A549 (cell line): Measurements from ENCODE around the gene MYO18A.

Experiments used
- POLR2A ChIP-seq: IDR thresholded peaks from 2 replicates; pipeline ENCODE4 v1.6.1; 2012; ENCODE audit warnings: mild to moderate bottlenecking, low read length
- RAD21 ChIP-seq, 2 experiments: fragments of >200 bp in 1 of 2; sonication (Bioruptor Twin) in 1 of 2; formaldehyde crosslinking in 1 of 2; IDR thresholded peaks in 1 of 2; conservative IDR thresholded peaks in 1 of 2; 2 replicates in 1 of 2; 3 replicates in 1 of 2; pipeline ENCODE4 v1.6.1; 2012 to 2018; ENCODE audit warnings: inconsistent platforms in 1 of 2
- TF ChIP-seq, protein P1 (sequence below): fragments of >200 bp; sonication (Bioruptor Twin); formaldehyde crosslinking; IDR thresholded peaks from 3 replicates; pipeline ENCODE4 v1.5.1; 2016

DNA sequence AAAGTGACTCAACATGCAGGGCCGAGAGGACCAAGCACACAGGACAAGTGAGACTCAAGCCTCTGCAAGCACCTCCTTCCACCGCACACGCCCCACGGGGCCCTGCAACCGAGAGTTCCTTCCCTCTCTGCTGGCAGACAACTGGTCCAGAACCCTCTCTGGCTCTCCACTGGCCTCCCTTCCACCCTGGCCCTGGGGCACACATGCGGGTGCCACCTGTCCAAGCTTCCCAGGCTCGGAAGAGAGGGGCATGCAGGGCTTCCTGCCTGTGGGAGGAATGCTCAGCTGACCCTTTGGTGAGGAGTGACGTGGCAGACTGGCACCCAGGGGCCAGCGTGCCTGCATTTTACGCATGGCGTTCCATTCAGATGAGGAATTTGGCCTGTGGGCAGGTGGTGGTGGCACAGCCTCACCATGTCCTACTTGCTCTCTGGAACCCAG lies 77.4 kb downstream of the MYO18A start:
- TF ChIP-seq POLR2A (no peak), RAD21 (conservative IDR thresholded peaks at IDR 0.05 in 1 of 2, IDR thresholded peaks at IDR 0.05 in 1 of 2) (no peak)
- TF ChIP-seq, protein P1, sequence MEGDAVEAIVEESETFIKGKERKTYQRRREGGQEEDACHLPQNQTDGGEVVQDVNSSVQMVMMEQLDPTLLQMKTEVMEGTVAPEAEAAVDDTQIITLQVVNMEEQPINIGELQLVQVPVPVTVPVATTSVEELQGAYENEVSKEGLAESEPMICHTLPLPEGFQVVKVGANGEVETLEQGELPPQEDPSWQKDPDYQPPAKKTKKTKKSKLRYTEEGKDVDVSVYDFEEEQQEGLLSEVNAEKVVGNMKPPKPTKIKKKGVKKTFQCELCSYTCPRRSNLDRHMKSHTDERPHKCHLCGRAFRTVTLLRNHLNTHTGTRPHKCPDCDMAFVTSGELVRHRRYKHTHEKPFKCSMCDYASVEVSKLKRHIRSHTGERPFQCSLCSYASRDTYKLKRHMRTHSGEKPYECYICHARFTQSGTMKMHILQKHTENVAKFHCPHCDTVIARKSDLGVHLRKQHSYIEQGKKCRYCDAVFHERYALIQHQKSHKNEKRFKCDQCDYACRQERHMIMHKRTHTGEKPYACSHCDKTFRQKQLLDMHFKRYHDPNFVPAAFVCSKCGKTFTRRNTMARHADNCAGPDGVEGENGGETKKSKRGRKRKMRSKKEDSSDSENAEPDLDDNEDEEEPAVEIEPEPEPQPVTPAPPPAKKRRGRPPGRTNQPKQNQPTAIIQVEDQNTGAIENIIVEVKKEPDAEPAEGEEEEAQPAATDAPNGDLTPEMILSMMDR = no peak
